Lower leg skin (tissue), 3 donors: ENCODE measurements around the gene APOC3.

Experiments
- CTCF ChIP-seq, 3 donors: fragments of 450-650 bp; IDR thresholded peaks; one replicate each; pipeline ENCODE4 v1.5.1; 2016; ENCODE audit warnings: antibody characterized with exemption in 3 of 3, mild to moderate bottlenecking in 3 of 3, moderate library complexity in 2 of 3
- POLR2A ChIP-seq, 2 donors: fragments of 450-650 bp; IDR thresholded peaks; one replicate each; pipeline ENCODE4 v1.6.1; 2016 to 2017; ENCODE audit warnings: antibody characterized with exemption in 2 of 2, mild to moderate bottlenecking in 1 of 2, moderate library complexity in 1 of 2

DNA sequence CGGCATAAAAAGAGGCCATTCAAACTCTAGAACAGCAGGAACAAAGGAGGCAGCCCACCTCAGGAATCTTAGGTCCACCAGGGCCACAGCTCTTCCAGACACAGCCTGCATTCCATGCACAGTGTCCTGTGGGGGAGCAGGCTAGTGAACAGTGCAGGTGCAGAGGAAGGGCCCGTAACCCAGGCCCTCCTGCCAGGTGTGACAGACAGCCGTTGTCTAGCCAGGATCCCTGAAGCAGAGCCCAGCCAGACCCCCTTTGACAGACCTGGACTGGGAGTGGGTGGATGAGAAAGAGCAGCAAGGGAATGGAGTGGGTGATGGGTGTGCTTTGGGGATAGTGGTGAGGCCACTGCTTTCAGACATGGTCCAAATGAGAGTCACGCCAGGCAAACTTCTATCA is 40.7 kb upstream of the APOC3 start:
- no peak for TF ChIP-seq CTCF (IDR thresholded peaks at IDR 0.05)
- no peak for TF ChIP-seq POLR2A (IDR thresholded peaks at IDR 0.05)
